Lower leg skin (tissue), 3 donors: ENCODE results near the gene LIME1.

Source experiments
- CTCF ChIP-seq, 3 donors: fragments of 450-650 bp; IDR thresholded peaks; one replicate each; pipeline ENCODE4 v1.5.1; 2016; ENCODE audit warnings: antibody characterized with exemption in 3 of 3, mild to moderate bottlenecking in 3 of 3, moderate library complexity in 2 of 3
- POLR2A ChIP-seq, 2 donors: fragments of 450-650 bp; IDR thresholded peaks; one replicate each; pipeline ENCODE4 v1.6.1; 2016 to 2017; ENCODE audit warnings: antibody characterized with exemption in 2 of 2, mild to moderate bottlenecking in 1 of 2, moderate library complexity in 1 of 2

DNA sequence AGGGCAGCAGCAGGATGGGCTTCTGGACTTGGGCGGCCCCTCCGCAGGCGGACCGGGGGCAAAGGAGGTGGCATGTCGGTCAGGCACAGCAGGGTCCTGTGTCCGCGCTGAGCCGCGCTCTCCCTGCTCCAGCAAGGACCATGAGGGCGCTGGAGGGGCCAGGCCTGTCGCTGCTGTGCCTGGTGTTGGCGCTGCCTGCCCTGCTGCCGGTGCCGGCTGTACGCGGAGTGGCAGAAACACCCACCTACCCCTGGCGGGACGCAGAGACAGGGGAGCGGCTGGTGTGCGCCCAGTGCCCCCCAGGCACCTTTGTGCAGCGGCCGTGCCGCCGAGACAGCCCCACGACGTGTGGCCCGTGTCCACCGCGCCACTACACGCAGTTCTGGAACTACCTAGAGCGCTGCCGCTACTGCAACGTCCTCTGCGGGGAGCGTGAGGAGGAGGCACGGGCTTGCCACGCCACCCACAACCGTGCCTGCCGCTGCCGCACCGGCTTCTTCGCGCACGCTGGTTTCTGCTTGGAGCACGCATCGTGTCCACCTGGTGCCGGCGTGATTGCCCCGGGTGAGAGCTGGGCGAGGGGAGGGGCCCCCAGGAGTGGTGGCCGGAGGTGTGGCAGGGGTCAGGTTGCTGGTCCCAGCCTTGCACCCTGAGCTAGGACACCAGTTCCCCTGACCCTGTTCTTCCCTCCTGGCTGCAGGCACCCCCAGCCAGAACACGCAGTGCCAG lies 39.7 kb upstream of the LIME1 start, which contains the start of gene TNFRSF6B:
- no peak for TF ChIP-seq CTCF (IDR thresholded peaks at IDR 0.05)
- no peak for TF ChIP-seq POLR2A (IDR thresholded peaks at IDR 0.05)
